Activated gamma-delta T cell (primary cell): Measurements from ENCODE around the gene PSPC1.
"Not testable (repeated sequence)": the region's sequence is repeated elsewhere in the genome, so short reads cannot be mapped to it uniquely, and the experiment has no call there.

Experiments
- DNase-seq: peaks from one replicate; lab custom pipeline; 2025; lab: John Stamatoyannopoulos, UW
- total RNA-seq, 2 donors: gene quantifications; one replicate each; lab custom pipeline; 2026; lab: John Stamatoyannopoulos, UW

PSPC1 gene
- 116 to 121 reads per million in 2 donors for total RNA-seq

- DNase-seq: peak; percentile 94
Measured at GRCh38 chr13:19782727-19783682, at the start of gene PSPC1. Gene PSPC1 (minus strand): TSS chr13:19782945. CDS start chr13:19782757, 188 bp downstream.

- DNase-seq: no peak
Measured at GRCh38 chr13:19822673-19823072, 39.9 kb upstream of the PSPC1 start.

- DNase-seq: peak; percentile 15
Measured at GRCh38 chr13:19818223-19818842, 35.6 kb upstream of the PSPC1 start.

- no peak for DNase-seq
Measured at GRCh38 chr13:19817510-19818158, 34.9 kb upstream of the PSPC1 start.

GRCh38 chr13:19817106-19817505 is 34.4 kb upstream of the PSPC1 start:
- DNase-seq: no peak

GRCh38 chr13:19815842-19816241 is 33.1 kb upstream of the PSPC1 start:
- DNase-seq: not testable (repeated sequence)

- DNase-seq: no peak
Measured at GRCh38 chr13:19810996-19811881, 28.5 kb upstream of the PSPC1 start.

- DNase-seq: no peak
Measured at GRCh38 chr13:19810151-19810550, 27.4 kb upstream of the PSPC1 start.

- no peak for DNase-seq
Measured at GRCh38 chr13:19805765-19806164, 23.0 kb upstream of the PSPC1 start.

- DNase-seq: no peak
Measured at GRCh38 chr13:19795956-19796355, 13.2 kb upstream of the PSPC1 start.

- DNase-seq: no peak
Measured at GRCh38 chr13:19794631-19795030, 11.9 kb upstream of the PSPC1 start.

- no peak for DNase-seq
Measured at GRCh38 chr13:19791953-19792537, 9.3 kb upstream of the PSPC1 start.

- peak; percentile 36 for DNase-seq
Measured at GRCh38 chr13:19782049-19782726, 557 bp downstream of the PSPC1 start.

- DNase-seq: no peak
Measured at GRCh38 chr13:19781526-19781925, 1.2 kb downstream of the PSPC1 start.

GRCh38 chr13:19780753-19781418 is 1.9 kb downstream of the PSPC1 start:
- DNase-seq: not testable (repeated sequence)

GRCh38 chr13:19772306-19772705 is 10.4 kb downstream of the PSPC1 start:
- DNase-seq: no peak

GRCh38 chr13:19769854-19770253 is 12.9 kb downstream of the PSPC1 start:
- DNase-seq: no peak

GRCh38 chr13:19767966-19768365 is 14.8 kb downstream of the PSPC1 start:
- DNase-seq: no peak

GRCh38 chr13:19766591-19766990 is 16.2 kb downstream of the PSPC1 start:
- no peak for DNase-seq

GRCh38 chr13:19764237-19764636 is 18.5 kb downstream of the PSPC1 start:
- no peak for DNase-seq
